GM19397 (cell line): Measurements from ENCODE around the gene TMEM134.
"Not testable (repeated sequence)": the region's sequence is repeated elsewhere in the genome, so short reads cannot be mapped to it uniquely, and the experiment has no call there.

ENCODE experiments used
- ATAC-seq: cut with Tn5 transposase; IDR thresholded peaks from one replicate; pipeline ENCODE4 v1.9.1; 2021; ENCODE audit warnings: mild to moderate bottlenecking, moderate library complexity; ENCODE audit not compliant: unreplicated experiment

Gene TMEM134

DNA sequence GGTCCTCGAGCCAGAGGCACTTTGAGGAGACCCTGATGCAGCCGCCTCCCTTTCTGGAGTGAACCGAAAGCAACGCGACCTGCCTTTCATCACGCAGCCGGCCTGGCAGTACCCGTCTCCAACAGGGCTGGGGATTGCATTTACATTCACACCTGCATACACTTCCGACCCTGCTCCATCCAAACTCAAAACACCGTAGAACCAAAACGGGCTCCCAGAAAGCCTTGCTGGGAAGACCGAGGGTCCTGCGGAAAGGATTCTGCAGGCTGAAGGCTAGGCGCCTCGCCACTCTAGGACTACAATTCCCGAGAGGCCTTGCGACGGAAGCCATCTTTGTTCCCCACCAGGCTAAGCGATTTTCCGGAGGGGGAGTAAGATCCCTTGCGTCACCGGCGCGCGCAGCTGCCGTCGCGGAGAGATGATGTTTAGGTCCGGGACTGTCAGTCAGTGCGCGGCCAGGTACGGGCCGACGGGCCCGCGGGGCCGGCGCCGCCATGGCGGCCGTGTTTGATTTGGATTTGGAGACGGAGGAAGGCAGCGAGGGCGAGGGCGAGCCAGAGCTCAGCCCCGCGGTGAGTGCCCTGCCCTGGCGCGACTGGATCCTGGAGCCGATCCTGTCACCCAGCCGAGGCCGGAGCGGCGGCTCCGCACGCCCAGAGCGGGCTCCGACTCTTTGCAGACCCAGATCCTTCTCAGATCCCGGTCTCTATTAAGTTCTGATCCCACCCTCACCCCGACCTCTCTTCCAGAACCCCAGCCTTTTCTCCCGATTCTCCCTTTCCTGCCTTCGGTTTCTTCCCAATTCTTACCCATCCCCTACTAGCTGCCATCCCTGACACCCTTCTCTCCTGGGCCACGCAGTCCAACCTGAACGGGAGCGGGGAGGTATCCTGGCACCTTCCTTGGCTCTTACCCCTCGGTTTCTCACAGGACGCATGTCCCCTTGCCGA lies 40.7 kb downstream of the TMEM134 start, which contains the start of gene RPS6KB2:
Gene RPS6KB2 (plus strand): TSS at position 443 of the 950 bp plus-strand sequence. CDS start 52 bp downstream, at position 495.
- ATAC-seq, result peak; percentile 85

DNA sequence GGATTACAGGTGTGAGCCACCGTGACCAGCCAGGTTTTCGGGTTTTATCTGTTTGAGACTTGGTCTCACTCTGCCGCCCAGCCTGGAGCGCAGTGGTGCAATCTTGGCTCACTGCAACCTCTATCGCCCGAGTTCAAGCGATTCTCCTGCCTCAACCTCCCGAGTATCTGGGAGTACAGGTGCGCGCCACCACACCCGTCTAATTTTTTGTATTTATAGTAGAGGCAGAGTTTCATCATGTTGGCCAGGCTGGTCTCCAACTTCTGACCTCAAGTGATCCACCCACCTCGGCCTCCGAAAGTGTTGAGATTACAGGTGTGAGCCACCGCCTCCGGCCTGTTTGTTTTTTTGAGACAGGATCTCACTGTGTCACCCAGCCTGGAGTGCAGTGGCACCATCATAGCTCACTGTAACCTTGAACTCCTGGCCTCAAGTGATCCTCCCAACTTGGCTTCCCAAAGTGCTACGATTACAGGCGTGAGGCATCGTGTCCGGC lies 41.6 kb downstream of the TMEM134 start:
- not testable (repeated sequence) for ATAC-seq

DNA sequence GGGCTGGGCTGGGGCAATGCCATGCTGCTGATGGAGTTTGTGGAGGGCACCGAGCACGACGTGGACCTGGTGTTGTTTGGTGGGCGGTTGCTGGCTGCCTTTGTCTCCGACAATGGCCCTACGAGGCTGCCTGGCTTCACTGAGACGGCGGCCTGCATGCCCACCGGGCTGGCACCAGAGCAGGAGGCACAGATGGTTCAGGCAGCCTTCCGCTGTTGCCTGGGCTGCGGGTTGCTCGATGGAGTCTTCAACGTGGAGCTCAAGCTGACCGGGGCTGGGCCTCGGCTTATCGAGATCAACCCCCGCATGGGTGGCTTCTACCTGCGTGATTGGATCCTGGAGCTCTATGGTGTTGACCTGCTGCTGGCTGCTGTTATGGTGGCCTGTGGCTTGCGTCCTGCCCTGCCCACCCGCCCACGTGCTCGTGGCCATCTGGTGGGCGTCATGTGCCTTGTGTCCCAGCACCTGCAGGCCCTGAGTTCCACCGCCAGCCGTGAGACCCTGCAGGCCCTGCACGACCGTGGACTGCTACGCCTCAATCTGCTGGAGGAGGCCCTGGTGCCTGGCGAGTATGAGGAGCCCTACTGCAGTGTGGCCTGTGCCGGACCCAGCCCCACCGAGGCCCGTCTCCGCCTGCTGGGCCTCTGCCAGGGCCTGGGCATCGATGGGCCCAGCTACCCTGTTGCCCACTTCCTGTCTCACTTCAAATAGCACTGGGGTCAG lies 45.0 kb downstream of the TMEM134 start:
- ATAC-seq, result no peak

DNA sequence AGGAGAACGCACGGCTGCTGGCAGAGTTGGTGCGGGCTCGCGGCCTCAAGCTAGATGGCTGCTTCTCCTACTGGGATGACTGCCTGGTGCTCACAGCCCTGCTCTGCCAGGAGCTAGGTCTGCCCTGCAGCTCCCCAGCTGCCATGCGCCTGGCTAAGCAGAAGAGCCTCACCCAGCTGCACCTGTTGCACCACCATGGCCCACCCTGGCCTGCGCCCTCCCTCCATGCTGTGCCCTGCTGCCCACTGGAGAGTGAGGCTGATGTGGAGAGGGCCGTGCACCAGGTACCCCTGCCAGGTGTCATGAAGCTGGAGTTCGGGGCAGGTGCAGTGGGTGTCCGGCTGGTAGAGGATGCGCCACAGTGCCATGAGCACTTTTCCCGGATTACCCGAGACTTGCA lies 45.6 kb downstream of the TMEM134 start:
- no peak for ATAC-seq

DNA sequence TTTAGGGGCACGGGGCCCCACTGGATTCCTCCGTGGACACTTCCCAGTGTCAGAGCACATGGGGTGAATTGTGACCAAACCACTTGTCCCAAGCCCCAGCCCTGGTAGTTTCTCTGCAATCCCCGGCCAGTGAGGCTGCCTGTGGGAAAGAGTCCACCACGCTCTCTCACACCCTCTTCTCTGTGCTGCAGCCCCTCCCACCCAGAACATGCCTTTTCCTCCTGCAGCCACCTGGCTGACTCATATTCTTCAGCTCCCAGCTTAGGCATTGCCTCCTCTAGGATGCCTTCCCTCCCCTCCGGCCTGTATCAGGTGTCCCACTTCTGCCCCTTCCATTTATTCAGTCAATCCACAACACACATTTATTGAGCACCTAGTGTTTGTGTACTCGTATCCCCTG lies 46.2 kb downstream of the TMEM134 start:
- ATAC-seq, result no peak

DNA sequence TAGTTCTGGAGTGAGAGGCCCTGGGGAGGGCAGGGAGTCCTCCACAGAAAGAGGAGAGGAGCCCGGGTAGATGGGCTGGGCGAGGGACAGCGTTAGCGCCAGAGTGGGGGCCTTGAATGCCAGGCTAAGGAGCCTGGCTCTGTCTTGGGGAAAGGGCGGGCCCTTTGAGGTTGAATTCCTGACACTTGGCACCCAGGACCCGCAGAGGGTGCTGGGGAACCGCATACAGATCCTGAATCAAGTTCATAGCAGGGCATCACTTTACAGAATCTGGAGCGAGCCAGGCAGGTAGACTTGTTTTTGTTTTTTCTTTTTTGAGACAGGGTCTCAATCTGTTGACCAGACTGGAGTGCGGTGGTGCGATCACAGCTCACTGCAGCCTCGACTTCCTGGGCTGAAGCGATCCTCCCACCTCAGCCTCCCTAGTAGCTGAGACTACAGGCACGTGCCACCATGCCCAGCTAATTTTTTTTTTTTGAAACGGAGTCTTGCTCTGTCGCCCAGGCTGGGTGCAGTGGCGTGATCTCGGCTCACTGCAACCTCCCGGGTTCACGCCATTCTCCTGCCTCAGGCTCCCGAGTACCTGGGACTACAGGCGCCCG lies 47.5 kb downstream of the TMEM134 start:
- no peak for ATAC-seq

DNA sequence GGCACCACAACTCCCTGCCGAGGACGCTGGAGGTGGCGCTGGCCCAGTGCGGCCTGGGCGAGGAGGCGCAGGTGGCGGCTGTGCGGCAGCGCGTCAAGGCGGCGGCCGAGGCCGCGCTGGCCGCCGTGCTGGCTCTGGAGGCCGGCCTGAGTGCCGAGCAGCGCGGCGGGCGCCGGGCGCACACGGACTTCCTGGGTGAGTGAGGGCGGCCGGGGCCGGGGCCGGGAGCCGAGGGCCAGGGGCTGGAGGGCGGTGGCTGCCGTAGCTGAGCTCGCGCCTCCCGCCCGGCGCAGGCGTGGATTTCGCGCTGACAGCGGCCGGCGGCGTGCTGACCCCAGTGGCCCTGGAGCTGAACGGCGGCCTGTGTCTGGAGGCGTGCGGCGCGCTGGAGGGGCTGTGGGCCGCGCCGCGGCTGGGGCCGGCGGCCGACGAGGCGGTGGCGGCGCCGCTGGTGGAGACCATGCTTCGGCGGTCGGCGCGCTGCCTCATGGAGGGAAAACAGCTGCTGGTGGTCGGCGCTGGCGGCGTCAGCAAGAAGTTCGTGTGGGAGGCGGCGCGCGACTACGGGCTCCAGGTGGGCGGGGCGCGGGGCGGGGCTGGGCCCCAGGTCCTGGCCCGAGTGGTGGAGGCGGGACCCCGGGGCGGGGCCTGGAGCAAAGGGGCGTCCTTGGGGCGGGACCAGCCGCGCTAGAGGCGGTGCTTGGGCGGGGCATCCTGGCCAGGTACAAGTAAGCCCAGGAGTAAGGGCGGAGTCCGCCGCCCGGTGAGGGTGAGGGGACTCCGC lies 48.2 kb downstream of the TMEM134 start:
- ATAC-seq, result peak; percentile 83

DNA sequence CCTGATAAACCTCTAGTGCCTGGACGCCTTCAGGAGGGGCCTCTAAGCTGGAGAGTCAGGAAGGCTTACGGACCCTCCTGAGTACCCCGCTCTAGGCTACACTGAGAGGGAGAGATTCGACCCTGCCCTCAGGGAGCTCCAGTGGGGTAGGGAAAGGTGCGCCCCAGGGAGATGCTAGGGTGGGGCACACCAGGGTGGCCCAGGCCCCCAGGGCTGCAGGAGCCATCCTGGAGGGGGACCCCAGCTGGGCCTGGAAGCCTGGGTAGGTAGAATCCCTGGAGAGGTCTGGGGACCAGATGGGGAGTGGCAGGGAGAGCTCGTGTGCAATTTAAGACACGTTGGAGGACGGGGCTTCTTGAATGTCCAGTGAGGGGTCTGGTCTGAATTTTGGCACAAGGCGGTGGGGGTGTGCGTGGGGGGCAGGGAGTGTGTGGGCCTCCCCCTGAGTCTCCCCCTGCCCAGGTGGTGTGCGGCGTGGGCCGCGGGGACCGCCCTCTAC lies 48.9 kb downstream of the TMEM134 start:
- ATAC-seq, result no peak

DNA sequence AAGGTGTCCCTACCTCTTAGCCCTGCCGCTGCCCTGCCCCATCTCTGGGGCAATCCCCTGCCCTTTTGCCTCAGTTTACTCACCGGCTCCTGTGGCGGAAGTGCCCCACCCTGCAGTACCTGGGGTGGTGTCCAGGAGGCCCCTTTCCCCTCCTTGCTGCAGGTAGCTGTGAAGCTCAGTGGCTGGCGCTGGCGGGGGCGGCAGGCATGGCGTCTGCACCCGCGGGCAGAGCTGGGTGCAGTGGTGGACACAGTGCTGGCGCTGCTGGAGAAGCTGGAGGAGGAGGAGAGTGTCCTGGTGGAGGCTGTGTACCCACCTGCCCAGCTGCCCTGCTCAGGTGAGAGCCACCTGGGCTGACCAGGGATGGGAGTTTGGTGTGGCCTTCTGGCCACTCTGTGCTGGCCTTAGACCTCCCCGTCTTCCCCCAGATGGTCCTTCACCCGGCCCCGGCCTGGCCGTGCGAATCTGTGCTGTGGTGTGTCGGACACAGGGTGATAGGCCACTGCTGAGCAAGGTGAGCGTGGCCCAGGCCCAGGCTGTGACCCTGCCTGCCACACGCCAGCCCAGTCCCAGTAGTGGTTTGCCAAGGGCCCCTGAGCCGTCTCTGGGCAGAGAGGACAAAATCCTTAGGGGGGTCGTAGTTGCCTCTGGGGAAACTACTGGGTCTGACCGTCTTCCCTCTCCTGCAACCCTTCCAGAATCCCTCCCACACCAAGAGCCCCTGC lies 49.6 kb downstream of the TMEM134 start:
- ATAC-seq, result no peak

DNA sequence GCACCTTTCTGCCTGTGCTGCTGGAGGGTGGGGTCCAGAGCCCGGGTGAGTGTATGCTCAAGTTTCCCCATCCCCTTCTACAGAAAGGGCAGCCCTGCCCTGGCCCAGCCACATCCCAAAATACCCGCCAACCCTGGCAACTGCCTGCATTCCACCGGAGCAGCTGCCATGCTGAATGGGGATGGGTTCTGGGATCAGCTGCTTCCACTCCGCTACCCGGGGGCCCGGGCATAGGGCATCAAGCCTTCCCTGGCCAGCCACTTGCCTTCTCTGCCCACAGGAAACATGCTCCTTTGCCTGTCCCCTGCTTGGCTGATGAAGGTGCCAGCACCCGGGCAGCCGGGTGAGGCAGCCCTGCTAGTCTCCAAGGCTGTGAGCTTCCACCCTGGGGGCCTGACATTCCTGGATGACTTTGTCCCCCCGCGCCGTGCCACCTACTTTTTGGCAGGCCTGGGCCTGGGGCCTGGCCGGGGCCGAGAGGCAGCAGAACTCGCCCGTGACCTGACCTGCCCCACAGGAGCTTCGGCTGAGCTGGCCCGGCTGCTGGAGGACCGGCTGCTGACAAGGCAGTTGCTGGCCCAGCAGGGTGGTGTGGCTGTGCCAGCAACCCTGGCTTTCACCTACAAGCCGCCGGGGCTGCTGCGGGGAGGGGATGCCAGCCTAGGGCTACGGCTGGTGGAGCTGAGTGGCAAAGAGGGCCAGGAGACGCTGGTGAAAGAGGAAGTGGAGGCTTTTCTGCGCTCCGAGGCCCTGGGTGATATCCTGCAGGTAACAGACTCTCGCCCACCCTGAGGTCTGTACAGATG lies 50.4 kb downstream of the TMEM134 start:
- no peak for ATAC-seq

DNA sequence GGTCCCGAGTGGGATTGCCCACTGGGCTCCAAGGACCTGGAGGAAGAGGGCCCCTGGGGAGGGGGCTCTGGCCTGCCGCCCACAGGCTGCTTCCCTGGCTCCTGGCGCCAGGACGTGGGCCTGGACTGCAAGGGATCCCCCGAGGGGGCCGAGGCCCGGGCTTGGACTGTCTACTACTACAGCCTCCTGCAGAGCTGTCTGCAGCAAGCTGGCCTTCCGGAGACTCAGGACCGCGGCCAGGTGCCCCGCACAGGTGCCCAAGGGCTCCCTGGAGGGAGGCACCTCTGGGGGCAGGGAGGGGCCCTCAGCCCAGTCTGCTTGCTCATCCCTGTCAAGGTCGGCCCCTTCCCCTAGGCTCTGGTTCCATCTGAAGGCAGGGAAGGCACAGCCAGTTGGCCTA lies 51.6 kb downstream of the TMEM134 start:
- ATAC-seq, result no peak

DNA sequence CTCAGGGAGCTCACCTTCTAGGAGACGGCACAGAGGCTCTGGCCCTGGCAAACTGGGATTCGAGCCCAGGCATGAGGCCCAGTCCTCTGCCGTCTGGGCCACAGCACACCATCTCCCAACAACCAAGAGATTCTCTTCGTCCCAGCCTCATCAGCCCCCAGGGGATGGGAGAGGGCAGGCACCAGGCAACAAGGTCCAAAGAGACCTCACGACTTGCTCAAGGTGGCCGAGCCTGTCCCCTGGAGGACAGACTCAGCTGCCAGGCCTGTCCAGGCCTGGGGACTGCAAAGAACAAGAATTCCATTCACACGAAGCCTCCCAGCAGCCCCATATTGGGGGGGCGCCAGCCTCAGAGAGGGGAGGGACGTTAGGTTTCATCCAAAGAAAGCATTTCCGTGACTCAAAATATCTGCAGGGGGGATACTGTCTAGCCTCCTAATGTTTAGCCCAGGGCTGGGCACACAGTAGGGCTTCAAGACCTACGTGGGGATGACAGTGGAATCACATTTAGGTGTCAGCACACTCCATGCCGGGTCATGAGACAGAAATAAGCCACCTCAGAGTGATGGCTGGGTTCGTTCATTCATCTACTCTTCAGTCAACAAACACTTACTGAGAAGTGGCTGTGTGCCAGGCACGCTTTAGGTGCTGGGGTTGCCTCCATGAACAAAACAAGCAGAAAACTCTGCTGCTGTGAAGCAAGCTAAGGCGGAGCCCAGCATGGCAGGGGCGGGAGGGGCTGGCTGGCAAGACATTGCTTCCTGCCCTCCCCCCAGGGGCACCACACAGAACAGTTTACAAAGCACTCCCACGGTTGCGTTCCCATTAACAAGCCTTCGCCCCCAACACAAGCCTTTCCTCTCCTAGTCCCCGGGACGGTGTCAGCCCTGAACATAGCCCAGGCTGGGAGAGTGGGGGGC lies 52.4 kb downstream of the TMEM134 start:
- ATAC-seq, result no peak

DNA sequence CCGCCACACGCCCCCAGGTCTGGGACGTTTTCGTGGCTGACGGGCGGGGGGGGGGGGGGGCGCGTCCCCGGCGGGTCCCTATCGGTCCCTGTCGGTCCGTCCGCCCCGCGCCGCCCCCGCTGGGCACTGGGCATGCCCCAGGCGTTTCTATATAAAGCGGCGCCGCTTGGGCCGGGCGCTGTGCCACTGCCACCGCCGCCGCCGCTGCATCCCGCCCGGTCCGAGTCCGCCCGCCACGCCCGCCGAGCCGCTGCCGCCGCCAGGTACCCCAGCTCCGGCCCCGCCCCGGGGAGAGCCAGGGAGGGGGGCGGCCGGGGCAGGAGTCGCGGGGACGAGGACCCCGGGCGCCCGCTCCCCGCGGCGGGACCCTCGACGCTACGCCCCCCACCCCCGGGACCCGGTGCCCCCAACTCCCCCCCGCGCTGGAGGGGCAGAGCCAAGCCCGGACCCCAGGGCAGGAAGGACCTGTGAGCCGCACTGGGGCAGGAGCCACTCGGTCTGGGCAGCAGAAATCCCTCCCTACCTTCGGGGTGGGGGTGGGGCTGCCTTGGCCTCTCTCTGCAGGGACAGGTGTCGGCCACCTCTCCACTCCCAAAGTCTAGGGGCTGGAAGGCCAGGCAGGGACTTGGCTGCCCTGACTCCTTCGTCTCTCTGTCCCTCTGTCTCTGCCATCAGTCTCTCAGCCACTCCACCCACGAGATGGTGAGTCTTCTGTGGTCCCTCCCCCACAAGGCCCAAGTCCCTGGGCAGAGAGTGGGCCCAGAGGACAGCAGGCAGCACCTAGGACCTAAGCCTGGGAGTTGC lies 53.3 kb downstream of the TMEM134 start, which contains the start of gene CARNS1:
Gene CARNS1 (plus strand): TSS at position 178 of the 804 bp plus-strand sequence. CDS start 522 bp downstream, at position 700.
- no peak for ATAC-seq

DNA sequence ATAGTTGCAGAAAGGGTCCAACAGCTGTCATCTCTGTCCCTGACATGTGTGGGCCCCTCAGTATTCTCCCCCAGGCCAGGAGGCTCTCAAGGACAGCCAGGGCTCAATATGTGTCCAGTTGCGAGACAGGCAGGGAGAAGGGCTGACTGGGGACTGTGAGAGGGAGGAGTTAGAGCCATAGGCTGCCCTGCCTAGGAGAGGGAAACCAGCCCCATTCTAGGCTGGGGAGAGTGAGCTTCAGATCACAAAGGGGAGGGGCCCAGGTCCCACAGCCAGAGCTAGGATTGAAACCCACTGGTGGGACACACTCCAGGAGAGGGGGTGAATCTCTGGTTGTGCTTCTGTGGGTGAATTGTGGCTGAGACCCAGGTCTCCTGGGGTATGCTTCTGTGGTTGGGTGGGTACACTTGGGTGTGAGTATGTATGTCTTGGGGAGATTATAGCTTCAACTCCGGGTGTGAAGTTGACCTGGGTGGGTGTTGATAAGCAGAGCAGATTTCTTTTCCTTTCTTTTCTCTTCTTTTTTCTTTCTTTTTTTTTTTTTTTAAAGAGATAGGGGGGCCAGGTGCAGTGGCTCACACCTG lies 55.7 kb downstream of the TMEM134 start:
- ATAC-seq, result no peak

DNA sequence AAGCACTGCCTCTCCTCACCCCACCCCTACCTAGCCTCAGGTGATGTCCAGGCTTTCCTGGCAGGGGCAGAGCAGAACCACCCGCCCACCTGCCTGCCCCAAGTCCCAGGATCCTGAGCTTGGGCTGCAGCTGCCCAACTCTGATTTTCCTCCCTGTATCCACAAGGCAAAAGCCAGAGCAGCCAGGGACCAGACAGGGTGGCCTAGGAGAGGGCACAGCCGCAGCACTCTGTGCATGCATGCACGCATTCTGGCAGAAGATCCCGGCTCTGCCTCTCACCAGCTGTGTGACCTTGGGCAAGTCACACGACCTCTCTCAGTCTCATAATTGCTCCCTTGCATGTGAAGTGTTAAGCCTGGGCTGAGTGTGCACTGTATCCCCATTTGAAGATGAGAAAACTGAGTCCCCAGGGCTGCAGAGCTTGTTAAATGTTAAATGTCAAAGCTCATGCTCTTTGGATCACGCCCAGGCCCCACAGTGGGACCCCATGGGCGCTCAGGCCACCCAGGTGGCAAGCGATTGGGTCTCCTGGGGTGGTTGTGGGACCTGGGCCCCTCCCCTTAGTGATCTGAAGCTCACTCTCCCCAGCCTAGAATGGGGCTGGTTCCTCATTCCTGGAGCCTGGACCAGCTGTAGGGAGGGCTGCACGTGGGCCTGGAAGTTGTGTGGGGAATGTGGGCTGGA lies 56.4 kb downstream of the TMEM134 start:
- no peak for ATAC-seq

DNA sequence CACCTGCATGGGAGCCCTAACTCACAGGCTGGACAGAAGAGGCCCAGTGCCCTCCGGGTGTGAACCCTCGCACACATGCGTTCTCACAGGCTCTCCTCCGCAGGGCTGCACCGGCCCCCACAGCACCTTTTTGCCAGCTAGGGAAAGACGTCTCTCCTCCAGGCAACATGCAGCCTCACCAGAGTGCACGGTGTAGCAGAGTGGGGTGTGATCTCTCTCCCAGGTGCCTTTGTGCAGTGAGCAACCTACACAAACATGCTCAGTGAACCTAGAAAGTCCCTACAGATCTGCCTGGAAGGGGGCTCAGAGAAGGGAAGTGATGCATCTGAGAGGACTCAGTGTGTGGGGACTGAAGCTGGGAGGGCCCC lies 57.3 kb downstream of the TMEM134 start:
- no peak for ATAC-seq
